AG04450 (cell line): ENCODE measurements around the gene CDC14B. TPM values are rescaled to one million over a fixed set of nuclear protein-coding genes. Genes with fewer than 3 reads are reported as not detected.

Source experiments
- CTCF ChIA-PET: fragments of 300-600, 350-600 bp; formaldehyde crosslinking; extraction: SDS; loops from one replicate; lab custom pipeline; 2022; ENCODE audit warnings: antibody characterized with exemption, inconsistent platforms; lab: Charles Lee
- POLR2A ChIA-PET: fragments of 350-600 bp; formaldehyde crosslinking; extraction: SDS; loops from one replicate; lab custom pipeline; 2021; ENCODE audit warnings: antibody characterized with exemption, inconsistent platforms; lab: Yijun Ruan, JAX
- DNase-seq: peaks from one replicate; pipeline ENCODE4 v3.0.0-alpha.2; 2011; ENCODE audit warnings: low read depth, low spot score
- H3K27ac ChIP-seq: one replicate; pipeline ENCODE4 v1.5.1; 2012; ENCODE audit warnings: low read depth, low read length, control low read depth
- H3K27me3 ChIP-seq: one replicate; pipeline ENCODE4 v1.6.0; 2012; ENCODE audit warnings: low read length; ENCODE audit not compliant: control insufficient read depth, insufficient read depth
- H3K4me3 ChIP-seq: 2 replicates; pipeline ENCODE4 v1.5.1; 2011; ENCODE audit warnings: mild to moderate bottlenecking, low read depth, low read length, control low read depth
- H3K9me3 ChIP-seq: 2 replicates; pipeline ENCODE4 v1.5.1; 2012; ENCODE audit warnings: low read length; ENCODE audit not compliant: control insufficient read depth, insufficient read depth
- polyA plus RNA-seq: library from polyadenylated mRNA; depleted of rRNA; stranded (reverse); fragments of >200 nt; gene quantifications from 2 replicates; pipeline ENCODE4 v1.2.3, GENCODE V29; 2011
- TF ChIP-seq, protein P1 (sequence below): IDR thresholded peaks from 2 replicates; pipeline ENCODE4 v1.5.1; 2011; ENCODE audit warnings: low read depth, low read length, control low read depth, inconsistent platforms

The CDC14B gene
- polyA plus RNA-seq, 1 experiment, result 19.1 TPM

DNA sequence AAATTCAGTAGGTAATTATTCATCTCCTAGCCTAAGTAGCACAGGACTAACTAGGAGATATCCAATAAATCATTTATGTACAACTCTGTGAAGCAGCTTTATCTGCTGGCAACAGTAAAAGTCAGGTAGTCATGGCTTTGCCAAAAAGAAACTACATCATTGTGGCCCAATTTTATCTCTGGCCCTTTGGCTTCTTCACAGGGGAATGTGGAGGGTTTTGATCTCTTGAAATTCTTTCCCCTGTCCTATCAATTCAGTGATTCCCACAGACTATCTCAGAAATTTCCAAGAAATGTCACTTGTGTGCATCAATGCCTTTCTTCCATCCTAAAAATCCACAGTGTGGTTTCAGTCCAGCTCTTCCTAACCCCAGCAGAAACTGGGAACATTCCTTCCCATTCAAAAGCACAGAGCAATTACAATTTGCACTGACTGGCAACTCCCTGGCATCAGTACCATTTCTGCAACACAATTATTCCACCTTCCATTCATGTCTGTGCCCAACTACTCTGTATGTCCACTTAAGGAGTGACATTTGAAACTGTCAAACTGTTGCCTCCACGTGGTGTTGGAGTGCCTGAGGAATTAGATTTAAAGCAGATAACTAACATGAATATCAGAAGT lies 6.6 kb downstream of the CDC14B start:
- no peaks in the 10 kb centered on the region for H3K9me3 ChIP-seq
- ChIA-PET CTCF (no interaction called here), POLR2A (no interaction called here)
- H3K27ac ChIP-seq, result no peak overlapping the region
- TF ChIP-seq, protein P1, sequence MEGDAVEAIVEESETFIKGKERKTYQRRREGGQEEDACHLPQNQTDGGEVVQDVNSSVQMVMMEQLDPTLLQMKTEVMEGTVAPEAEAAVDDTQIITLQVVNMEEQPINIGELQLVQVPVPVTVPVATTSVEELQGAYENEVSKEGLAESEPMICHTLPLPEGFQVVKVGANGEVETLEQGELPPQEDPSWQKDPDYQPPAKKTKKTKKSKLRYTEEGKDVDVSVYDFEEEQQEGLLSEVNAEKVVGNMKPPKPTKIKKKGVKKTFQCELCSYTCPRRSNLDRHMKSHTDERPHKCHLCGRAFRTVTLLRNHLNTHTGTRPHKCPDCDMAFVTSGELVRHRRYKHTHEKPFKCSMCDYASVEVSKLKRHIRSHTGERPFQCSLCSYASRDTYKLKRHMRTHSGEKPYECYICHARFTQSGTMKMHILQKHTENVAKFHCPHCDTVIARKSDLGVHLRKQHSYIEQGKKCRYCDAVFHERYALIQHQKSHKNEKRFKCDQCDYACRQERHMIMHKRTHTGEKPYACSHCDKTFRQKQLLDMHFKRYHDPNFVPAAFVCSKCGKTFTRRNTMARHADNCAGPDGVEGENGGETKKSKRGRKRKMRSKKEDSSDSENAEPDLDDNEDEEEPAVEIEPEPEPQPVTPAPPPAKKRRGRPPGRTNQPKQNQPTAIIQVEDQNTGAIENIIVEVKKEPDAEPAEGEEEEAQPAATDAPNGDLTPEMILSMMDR, result no peak
- H3K4me3 ChIP-seq, result no peak overlapping the region
- no peaks in the 10 kb centered on the region for H3K27me3 ChIP-seq
- no peak for DNase-seq

DNA sequence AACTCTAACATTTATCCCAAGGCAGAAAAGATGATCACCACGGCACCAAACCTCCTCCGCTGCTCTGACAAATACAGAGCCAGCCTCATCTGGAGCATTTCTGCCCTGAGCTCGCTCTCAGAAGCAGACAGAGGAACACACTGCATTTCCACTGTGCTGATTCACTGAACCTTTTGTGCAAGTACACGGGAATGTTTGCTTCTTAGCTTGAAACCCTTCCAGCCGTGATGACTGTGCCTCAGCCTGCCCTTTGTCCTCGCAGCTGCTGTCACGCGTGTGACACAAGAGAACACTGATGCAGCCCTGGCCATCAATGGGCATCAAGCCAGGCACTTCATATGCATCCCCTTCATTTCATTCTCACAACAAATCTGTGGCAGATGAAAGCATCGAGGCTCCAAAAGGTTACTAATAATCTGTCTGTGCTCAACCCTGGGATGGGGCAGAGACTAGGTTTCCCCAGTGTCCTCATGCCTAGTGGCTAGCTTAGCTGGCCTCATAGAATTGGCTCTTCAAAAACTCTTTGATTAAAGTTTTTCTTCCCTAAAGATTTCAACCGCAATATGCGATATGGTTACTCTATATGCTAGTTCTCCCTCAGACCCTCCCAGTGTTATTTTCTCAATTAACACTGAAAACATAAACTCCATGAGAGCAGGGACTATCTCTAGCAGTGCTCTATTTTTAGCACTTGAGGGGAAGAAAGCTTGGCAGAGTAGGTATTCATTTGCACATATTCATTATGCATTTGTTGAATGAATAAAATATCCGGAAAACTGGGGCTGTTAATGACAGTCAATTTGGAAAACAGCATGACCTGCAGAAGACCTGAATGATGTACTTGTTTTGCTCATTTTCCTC lies 7.3 kb downstream of the CDC14B start:
- ChIA-PET CTCF (interaction anchor here (0.7 to 1.3 kb wide), 2 partner anchors 54 to 62 kb away, joined by 3 read pairs; no protein-coding TSS in a partner anchor), POLR2A (interaction anchor here (0.6 to 1.2 kb wide), 2 partner anchors 46 to 110 kb away, joined by 3 read pairs; no protein-coding TSS in a partner anchor)
- TF ChIP-seq, protein P1, result no peak
- Histone ChIP-seq H3K27ac (peak overlapping the region; percentile 59), H3K9me3 (no peaks in the 10 kb centered on the region), H3K27me3 (no peaks in the 10 kb centered on the region), H3K4me3 (peak overlapping the region; percentile 41)
- peak; percentile 71 for DNase-seq

GRCh38 chr9:96611302-96611701 lies 8.3 kb downstream of the CDC14B start:
- no peak overlapping the region for H3K27ac ChIP-seq
- ChIA-PET POLR2A (interaction anchor here (0.7 to 1.2 kb wide), 2 partner anchors 45 to 161 kb away, joined by 3 read pairs; partner anchors contain the start of gene HABP4), CTCF (interaction anchor here (1.3 kb wide), 1 partner anchor 55 kb away, joined by 3 read pairs; no protein-coding TSS in a partner anchor)
- TF ChIP-seq, protein P1, result no peak
- no peaks in the 10 kb centered on the region for H3K9me3 ChIP-seq
- no peak overlapping the region; the same call in 1 of the 2 replicates for H3K4me3 ChIP-seq
- H3K27me3 ChIP-seq, result no peaks in the 10 kb centered on the region
- no peak for DNase-seq

GRCh38 chr9:96609732-96610131 lies 9.9 kb downstream of the CDC14B start:
- Histone ChIP-seq H3K9me3 (no peaks in the 10 kb centered on the region), H3K27ac (no peak overlapping the region), H3K27me3 (no peaks in the 10 kb centered on the region), H3K4me3 (no peak overlapping the region)
- POLR2A ChIA-PET, result no interaction called here
- CTCF ChIA-PET, result no interaction called here
- DNase-seq, result no peak
- TF ChIP-seq, protein P1, result no peak
